Epithelial cell of proximal tubule (primary cell): ENCODE results near the gene PLEKHG4B. TPM values are rescaled to one million over a fixed set of nuclear protein-coding genes. Genes with fewer than 3 reads are reported as not detected.

ENCODE experiments used
- DNase-seq: peaks from one replicate; pipeline ENCODE4 v3.0.0-alpha.2; 2011; ENCODE audit warnings: low read depth
- H3K4me3 ChIP-seq: 2 replicates; pipeline ENCODE4 v1.5.1; 2011; ENCODE audit warnings: low read depth, mild to moderate bottlenecking, low read length
- total RNA-seq: library from RNA; depleted of rRNA; stranded (reverse); fragments of >200 nt; gene quantifications from 2 replicates; pipeline ENCODE4 v1.2.3, GENCODE V29; 2015
- TF ChIP-seq, protein P1 (sequence below): conservative IDR thresholded peaks from 2 replicates; pipeline ENCODE4 v1.5.1; 2012; ENCODE audit warnings: low read depth, mild to moderate bottlenecking, low read length

The PLEKHG4B gene
- total RNA-seq, 1 donor from 2014 or later: 3.5 TPM

DNA sequence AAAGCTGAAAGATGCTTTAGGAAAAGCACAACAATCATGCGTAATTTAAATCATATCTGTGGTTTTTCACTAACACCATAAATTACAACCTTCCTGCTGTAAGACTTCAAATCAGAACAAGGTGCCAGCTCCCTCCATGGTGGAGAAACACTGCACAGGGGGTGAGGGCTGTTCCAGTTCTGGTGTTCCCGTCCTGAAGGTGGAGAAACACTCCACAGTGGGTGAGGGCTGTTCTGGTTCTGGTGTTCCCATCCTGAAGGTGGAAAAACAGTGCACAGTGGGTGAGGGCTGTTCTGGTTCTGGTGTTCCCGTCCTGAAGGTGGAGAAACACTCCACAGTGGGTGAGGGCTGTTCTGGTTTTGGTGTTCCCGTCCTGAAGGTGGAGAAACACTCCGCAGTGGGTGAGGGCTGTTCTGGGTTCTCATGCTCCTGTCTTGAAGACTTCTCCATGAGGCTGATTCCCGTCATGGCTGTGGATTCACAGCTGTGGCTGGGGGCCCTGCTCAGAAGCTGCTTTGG lies 12.9 kb downstream of the PLEKHG4B start:
- H3K4me3 ChIP-seq: no peak overlapping the region
- TF ChIP-seq, protein P1, sequence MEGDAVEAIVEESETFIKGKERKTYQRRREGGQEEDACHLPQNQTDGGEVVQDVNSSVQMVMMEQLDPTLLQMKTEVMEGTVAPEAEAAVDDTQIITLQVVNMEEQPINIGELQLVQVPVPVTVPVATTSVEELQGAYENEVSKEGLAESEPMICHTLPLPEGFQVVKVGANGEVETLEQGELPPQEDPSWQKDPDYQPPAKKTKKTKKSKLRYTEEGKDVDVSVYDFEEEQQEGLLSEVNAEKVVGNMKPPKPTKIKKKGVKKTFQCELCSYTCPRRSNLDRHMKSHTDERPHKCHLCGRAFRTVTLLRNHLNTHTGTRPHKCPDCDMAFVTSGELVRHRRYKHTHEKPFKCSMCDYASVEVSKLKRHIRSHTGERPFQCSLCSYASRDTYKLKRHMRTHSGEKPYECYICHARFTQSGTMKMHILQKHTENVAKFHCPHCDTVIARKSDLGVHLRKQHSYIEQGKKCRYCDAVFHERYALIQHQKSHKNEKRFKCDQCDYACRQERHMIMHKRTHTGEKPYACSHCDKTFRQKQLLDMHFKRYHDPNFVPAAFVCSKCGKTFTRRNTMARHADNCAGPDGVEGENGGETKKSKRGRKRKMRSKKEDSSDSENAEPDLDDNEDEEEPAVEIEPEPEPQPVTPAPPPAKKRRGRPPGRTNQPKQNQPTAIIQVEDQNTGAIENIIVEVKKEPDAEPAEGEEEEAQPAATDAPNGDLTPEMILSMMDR: no peak
- DNase-seq: no peak

DNA sequence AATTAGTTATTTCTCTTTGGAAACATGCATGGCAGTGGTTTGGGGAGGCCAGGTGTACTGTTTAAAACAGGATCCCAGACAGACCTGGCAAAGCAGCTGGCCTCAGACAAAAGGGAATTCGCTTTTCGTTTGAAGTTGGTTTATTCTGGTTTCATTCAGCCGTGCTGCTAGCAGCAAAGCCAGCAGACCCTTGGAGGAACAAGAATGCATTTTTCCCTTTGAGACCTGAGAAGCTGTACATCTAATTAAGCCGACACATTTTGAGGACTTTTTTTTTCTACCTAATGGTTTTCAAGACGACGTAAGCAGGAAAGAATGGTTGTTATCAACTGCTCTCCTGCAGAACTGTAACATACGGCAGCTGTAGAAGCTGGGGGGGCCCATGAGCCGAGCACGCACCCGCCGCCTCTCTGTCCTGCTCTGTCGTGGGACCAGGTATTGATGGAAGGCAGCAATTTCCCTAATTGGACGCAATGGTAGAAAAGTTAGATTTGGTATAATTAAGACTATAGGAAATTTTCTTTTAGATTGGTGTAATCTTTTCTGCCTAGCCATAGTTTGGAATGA lies 13.6 kb downstream of the PLEKHG4B start:
- no peak overlapping the region for H3K4me3 ChIP-seq
- TF ChIP-seq, protein P1: no peak
- DNase-seq: no peak

DNA sequence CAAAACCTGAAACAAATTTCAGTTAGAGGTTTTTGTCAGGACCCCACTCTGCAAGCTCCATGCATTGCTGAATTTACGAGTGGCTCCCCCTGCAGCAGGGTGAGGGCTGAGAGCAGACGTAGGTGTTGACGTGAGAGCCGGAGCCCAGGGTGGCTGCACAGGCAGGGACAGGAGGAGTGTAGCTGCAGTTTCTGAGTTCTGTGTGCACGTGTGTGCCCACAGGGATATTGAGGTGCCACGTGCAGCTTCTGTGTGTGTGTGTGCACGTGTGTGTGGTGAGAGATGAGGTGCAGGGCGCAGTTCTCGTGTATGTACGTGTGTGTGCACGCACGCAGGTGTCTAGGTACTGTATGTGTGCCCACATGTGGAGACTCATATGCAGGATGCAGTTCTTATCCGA lies 14.6 kb downstream of the PLEKHG4B start:
- no peak for DNase-seq
- TF ChIP-seq, protein P1: no peak
- no peak overlapping the region for H3K4me3 ChIP-seq

DNA sequence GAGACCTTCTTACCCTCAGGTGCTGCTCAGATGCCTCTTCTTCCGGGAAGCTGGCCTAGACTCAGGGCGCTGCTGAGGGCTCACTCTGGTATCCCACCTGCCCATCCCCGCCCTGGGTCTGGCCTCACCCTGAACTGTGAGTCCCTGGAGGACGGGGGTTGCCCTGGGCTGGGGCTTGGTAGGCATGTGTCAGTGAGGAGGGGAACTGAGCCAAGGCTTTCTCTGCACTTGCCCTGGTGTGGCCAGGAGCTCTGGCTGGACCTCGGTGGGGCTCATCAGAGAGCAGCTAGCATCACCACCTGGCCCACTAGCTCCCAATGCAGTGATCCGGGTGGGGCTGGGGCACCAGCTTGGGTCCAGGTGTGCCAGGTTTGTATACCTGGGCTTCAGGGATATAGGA lies 15.6 kb downstream of the PLEKHG4B start:
- TF ChIP-seq, protein P1: no peak
- DNase-seq: no peak
- H3K4me3 ChIP-seq: no peak overlapping the region

DNA sequence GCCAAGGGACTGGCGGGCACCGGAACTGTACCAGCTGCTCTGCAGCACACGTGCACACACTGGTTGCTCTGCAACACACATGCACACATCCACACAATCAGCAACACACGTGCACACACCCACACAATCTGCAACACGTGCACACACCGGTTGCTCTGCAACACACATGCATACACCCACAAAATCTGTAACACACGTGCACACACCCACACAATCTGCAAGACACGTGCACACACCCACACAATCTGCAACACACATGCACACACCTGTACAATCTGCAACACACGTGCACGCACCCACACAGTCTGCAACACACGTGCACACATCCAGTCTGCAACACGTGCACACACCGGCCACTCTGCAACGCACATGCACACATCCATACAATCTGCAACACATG lies 17.9 kb downstream of the PLEKHG4B start:
- H3K4me3 ChIP-seq: no peak overlapping the region
- TF ChIP-seq, protein P1: no peak
- no peak for DNase-seq

DNA sequence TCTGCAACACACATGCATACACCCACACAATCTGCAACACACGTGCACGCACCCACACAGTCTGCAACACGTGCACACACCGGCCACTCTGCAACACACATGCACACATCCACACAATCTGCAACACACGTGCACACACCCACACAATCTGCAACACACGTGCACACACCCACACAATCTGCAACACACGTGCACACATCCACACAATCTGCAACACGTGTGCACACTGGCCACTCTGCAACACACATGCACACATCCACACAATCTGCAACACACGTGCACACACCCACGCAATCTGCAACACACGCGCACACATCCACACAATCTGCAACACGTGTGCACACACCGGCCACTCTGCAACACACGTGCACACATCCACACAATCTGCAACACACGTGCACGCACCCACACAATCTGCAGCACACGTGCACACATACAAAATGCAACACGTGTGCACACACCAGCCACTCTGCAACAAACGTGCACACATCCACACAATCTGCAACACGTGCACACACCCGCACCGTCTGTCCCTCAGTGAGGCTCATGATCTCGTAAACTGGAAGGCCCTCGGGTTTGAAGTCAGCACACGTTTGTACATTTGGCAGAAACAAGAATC lies 18.4 kb downstream of the PLEKHG4B start:
- DNase-seq: no peak
- H3K4me3 ChIP-seq: no peak overlapping the region
- TF ChIP-seq, protein P1: no peak

DNA sequence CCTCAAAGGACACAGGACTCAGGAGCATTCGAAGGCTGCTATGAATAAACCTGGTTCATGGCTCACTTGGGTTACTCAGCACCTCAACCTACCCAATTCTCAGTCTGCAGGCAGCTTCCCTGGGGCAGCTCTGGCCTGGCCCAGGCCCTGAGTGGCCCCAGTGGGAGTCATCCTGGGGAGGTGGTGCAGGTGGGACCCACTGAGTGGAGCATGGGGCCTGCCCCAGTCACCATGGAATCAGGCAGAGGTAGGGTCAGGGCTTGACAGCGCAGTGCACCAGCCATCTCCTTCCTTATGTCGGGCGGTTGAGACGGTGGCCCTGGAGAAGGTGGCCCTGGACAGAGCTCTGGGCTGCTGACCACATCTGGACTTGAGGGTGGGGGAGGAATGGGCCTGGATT lies 19.2 kb downstream of the PLEKHG4B start:
- DNase-seq: no peak
- H3K4me3 ChIP-seq: no peak overlapping the region
- TF ChIP-seq, protein P1: no peak
